Endothelial cell of umbilical vein (primary cell): ENCODE data around the gene PBXIP1.

Experiments used
- JUN ChIP-seq: IDR thresholded peaks from 2 replicates; pipeline ENCODE4 v1.6.1; 2011; ENCODE audit warnings: borderline replicate concordance, low read depth; ENCODE audit not compliant: insufficient read length, insufficient read depth
- POLR2A ChIP-seq: IDR thresholded peaks from 2 replicates; pipeline ENCODE4 v1.6.1; 2012; ENCODE audit warnings: low read depth, mild to moderate bottlenecking, control low read depth, low read length
- TF ChIP-seq, protein P1 (sequence below), 2 donors: IDR thresholded peaks; 1 replicate in 1 of 2; 2 replicates in 1 of 2; pipeline ENCODE4 v1.5.1; 2011; ENCODE audit warnings: low read length in 2 of 2, mild to moderate bottlenecking in 2 of 2, moderate library complexity in 2 of 2, control low read depth in 1 of 2, inconsistent platforms in 1 of 2, low read depth in 1 of 2; ENCODE audit not compliant: insufficient read depth in 1 of 2; ENCODE audit errors: extremely low read depth in 1 of 2

DNA sequence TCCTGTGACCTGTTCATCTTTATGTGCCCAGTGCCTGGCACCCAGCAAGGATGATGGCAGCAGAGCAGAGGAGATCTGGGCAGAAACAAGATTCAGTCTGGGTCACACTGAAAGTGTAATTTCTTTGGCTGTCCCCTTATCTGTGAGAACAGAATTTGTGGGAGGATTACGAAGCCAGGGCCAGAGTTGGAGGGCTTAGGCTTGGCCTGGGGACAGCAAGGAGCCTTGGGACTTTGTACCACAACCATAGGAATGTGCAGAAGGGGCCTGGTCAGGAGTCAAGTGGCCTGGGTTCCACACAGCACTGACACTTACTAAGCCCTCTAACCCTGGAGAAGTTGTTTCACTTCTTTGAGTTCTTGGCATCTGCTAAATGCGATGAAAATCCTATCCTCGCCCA lies 32.2 kb downstream of the PBXIP1 start:
- TF ChIP-seq POLR2A (no peak), JUN (no peak)
- TF ChIP-seq, protein P1, sequence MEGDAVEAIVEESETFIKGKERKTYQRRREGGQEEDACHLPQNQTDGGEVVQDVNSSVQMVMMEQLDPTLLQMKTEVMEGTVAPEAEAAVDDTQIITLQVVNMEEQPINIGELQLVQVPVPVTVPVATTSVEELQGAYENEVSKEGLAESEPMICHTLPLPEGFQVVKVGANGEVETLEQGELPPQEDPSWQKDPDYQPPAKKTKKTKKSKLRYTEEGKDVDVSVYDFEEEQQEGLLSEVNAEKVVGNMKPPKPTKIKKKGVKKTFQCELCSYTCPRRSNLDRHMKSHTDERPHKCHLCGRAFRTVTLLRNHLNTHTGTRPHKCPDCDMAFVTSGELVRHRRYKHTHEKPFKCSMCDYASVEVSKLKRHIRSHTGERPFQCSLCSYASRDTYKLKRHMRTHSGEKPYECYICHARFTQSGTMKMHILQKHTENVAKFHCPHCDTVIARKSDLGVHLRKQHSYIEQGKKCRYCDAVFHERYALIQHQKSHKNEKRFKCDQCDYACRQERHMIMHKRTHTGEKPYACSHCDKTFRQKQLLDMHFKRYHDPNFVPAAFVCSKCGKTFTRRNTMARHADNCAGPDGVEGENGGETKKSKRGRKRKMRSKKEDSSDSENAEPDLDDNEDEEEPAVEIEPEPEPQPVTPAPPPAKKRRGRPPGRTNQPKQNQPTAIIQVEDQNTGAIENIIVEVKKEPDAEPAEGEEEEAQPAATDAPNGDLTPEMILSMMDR (IDR thresholded peaks at IDR 0.05; ENCODE audit: extremely low read depth in 1 of 2, insufficient read depth in 1 of 2, low read depth in 1 of 2, low read length in 2 of 2), result no peak
